ENCODE data around the gene TNNI3.
A peak's percentile ranks its signal among the peaks of the same experiment; 100 is the strongest.

Gene TNNI3

DNA sequence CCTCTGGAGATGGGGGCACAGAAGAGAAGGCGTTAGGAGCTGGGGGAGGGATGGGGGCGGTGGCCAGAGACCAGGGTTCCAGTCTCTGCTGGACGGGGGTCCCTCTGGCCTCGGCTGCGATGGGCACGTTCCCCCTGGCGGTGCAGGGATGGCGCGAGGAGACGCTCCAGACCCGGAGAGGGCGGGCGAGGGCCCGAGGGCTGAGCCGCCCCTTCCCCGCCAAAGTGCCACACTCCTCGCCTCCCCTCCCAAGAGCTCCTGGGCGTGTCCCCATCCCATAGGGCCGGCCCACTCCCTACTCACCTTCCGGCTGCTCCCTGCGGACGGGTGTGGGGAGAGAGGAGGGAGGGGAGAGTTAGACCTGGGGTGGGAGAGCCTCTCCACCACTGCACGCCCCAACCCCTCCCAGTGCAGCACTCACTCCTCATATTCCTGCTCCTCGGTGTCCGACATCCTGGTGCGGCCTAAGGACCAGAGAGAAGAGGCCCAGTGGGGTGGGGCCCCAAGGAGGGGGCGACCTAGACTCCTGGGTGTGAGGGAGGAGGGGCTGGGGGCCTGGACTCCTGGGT lies 10.7 kb downstream of the TNNI3 start:
- DNase-seq (ENCODE audit: low spot score), result no peak

DNA sequence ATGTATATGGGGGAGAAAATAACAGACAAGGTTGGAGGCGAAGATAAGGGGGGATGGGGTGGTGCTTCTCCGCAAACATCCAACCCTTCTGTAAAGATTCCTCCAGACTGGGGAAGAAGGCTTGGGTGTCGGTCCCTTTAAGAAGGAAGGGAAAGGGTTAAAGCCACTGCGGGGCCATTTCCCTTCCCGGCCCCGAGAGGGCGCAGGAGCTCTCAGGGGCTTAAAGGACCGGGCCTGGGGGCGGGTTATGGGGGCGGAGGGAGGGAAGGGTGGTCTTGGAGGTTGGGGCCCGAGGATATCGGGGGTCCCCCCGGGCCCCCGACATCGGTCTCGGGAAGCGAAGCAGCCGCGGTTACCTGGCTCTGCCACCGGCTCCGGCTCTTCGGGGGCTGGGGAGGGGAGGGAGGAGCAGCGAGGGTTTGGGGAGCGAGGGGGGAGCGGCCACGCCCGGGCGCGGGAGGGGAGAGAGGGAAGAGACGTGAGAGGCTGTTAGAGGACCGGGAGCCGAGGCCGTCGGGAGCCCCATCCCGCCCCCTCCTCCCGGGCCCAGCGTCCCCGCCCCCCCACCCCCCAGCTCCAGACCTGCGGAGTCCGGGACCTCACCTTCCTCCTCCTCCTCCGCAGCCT lies 11.3 kb downstream of the TNNI3 start:
- DNase-seq (ENCODE audit: low spot score), result peak; percentile 67

DNA sequence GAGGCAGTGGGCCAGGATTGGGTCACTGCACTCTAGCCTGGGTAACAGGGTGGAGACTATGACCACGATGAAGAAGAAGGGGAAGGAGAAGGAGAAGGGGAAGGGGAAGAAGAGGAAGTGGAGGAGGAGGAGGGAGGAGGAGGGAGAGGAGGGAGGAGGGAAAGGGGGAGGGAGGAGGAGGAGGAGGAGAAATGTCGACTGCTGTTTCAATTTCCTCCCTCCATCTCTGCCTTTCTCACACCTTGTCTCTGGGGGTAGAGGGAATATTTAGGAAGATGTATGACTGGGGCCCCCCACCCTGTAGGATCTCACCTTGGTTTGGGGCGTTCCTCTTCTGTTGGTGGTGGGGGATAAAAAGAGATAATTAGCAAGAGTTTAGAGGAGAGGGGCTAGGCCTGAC lies 12.3 kb downstream of the TNNI3 start:
- no peak for DNase-seq (ENCODE audit: low spot score)

DNA sequence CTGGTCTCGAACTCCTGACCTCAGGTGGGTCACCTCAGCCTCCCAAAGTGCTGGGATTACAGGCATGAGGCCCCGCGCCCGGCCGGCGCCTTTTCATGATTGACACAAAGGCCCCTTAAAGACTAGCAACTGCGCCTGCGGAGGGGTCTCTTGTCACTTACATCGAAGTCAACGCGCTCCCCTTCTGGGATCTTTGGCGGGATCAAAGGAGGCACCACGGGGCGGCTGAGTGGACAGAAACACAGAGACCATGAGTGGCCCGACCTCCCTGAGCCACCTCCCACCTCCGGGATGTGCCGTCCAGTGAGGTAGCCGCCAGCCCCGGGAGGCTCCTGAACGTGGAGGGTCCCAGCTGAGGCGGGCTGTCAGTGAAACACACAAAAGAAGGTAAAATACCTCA lies 15.8 kb downstream of the TNNI3 start:
- DNase-seq (ENCODE audit: low spot score), result no peak

DNA sequence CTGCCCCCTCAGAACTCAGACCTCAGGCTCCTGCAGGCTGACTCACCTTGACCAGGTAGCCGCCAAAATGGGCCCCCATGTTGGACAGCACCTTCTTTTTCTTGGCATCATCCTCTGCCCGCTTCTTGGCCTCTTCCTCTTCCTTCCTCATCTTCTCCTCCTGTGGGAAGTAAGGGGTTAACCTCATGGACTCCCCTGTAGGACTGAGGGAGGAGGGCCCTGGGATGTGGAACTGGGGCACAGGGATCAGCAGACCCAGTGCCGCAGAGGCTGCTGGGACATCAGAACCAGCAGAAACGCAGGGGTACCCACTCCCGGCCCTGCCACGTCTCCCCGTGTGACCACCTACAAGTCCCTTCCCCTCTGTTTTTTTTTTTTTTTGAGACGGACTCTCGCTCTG lies 19.6 kb downstream of the TNNI3 start:
- DNase-seq (ENCODE audit: low spot score), result no peak

DNA sequence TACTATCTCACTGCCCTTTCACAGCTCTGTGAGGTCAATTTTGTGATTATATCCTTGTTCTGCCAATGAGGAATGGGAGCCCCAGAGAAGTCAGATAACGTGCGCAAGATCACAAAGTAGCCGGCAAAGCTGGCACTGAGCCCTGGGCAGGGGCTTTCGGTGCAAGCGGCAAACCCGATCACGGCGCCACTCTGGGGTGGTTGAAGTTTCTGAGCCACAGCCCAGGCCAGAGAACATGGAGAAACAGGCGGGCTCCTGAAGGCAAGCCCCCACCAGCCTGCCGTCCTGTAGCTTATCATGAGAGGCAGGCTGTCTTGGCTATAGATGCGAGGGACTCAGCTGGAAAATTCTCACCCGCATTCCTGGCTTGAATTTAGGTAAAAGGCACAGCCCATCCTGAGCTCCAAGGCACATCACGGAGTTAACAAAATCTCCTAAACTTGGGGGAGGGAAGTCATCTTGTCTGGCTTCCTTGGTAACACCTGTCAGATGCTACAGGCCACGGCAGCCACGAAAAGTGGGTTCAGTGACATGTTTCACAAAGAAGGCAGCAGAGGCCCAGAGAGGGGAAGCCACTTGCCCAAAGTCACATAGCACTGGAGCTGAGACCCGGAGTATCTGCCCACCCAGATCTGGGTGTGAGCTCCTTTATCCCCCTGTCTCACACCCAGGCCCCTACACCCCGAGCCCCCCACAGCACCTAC lies 21.0 kb downstream of the TNNI3 start:
- no peak for DNase-seq (ENCODE audit: low spot score)

GRCh38 chr19:55134736-55135135 lies 22.8 kb downstream of the TNNI3 start:
- no peak for DNase-seq (ENCODE audit: low spot score)

- no peak for DNase-seq (ENCODE audit: low spot score)
These were observed 23.7 kb downstream of the TNNI3 start for GRCh38 chr19:55133639-55134444.

- no peak for DNase-seq (ENCODE audit: low spot score)
These were observed 24.9 kb downstream of the TNNI3 start for GRCh38 chr19:55132453-55133129.

DNA sequence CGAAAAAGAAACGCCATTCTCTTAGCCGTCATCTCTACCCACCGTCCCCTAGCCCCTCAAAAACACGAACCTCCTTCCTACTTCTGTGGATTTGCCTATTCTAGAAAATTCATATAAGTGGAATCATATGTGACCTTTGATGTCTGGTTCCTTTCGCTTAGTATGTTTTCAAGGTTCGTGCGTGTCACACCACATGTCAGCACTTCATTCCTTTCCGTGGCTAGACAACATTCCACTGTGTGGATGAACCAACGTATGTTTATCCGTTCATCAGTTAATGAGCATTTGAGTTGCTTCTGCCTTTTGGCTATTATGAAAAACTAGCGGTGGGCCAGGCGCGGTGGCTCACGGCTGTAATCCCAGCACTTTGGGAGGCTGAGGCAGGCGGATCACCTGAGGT lies 26.1 kb downstream of the TNNI3 start:
- DNase-seq (ENCODE audit: low spot score), result no peak

- DNase-seq (ENCODE audit: low spot score), result no peak
These were observed 38.5 kb downstream of the TNNI3 start for GRCh38 chr19:55119053-55119452.

- no peak for DNase-seq (ENCODE audit: low spot score)
These were observed 39.0 kb downstream of the TNNI3 start for GRCh38 chr19:55118401-55118991.

DNA sequence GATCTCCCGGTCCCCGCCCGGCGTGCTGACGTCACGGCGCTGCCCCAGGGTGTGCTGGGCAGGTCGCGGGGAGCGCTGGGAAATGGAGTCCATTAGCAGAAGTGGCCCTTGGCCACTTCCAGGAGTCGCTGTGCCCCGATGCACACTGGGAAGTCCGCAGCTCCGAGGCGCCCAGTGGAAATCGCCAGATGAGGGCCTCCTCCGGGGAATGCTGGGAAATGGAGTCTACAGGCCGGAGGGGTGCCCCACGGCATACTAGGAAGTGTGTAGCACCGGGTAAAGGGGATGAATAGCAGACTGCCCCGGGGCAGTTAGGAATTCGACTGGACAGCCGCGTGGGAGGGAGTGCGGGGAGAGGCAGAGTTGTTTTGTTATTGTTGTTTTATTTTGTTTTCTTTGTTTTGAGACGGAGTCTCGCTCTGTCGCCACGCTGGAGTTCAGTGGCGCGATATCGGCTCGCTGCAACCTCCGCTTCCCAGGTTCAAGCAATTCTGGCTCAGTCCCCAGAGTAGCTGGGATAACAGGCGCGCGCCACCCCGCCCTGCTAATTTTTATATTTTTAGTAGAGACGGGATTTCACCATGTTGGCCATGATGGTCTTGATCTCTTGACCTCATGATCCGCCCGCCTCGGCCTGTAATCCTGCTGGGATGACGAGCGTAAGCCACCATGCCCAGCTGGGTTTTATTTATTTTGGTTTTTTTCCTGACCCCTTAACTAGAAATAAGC lies 39.7 kb downstream of the TNNI3 start:
- peak; percentile 97 for DNase-seq (ENCODE audit: low spot score)

DNA sequence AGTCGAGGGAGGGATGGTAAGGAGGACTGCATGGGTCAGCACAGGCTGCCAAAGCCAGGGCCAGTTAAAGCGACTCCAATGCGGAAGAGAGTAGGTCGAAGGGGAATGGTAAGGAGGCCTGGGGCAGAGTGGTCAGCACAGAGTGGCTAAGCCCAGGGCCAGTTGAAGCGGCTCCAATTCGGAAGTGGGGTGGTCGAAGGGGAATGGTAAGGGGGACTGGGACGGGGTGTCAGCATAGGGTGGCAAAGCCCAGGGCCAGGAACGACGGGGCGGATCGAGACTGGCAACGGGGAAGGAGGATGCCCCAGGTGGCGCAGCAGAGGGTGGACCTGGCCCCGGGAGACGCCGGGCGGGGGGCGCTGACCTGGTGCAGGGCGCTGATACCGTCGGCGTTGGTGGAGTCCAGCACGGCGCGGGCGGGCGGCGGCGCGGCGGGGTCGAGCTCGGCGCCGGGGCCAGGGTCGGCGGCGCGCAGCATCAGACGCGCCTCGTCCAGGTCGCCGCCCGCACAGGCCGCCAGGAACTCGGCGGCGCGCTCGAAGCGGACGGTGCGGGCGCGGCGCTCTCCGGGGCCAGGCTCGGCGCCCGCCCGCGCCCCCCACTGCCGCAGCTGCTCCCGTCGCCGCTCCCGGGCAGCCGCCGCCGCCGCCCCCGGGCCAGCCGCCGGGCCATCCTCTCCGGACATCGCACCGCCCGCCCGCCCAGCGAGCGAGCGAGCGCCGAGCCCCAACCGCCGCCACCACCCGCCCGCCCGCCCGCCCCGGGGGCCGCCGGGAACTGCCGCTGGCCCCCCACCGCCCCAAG lies 40.5 kb downstream of the TNNI3 start, which contains the start of gene PPP1R12C:
TSS of gene PPP1R12C (minus strand) at position 779 of the 804 bp plus-strand sequence. CDS start at position 685, 94 bp downstream.
- DNase-seq (ENCODE audit: low spot score), result peak; percentile 36

- peak; percentile 63 for DNase-seq (ENCODE audit: low spot score)
These were observed 41.2 kb downstream of the TNNI3 start for GRCh38 chr19:55116232-55116858.

GRCh38 chr19:55115446-55116065 lies 42.0 kb downstream of the TNNI3 start:
- no peak for DNase-seq (ENCODE audit: low spot score)

GRCh38 chr19:55114566-55115145 lies 42.9 kb downstream of the TNNI3 start:
- DNase-seq (ENCODE audit: low spot score), result no peak

DNA sequence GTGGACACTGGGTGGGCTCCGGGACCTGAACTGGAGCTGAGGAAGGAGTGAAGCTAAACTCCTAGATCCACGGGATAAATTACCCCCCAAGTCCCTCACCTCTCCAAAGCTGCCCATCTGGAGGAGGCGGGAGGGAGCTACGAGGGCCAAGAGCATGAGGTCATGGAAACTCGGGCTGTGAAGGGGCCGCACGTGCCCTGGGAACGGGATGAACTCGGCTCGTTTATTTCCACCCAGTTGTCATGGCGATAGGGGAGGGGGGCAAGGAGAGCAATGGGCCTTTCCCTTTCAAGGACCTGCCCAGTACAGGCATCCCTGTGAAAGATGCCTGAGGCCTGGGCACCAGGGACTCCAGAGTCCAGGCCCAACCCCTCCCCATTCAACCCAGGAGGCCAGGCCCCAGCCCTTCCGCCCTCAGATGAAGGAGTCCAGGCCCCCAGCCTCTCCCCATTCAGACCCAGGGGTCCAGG lies 43.9 kb downstream of the TNNI3 start:
- peak; percentile 78 for DNase-seq (ENCODE audit: low spot score)

All from NAMALWA (cell line).